PFSK-1 (cell line): ENCODE results near the gene TRIM32.

ENCODE experiments used
- POLR2AphosphoS5 ChIP-seq: IDR thresholded peaks from 2 replicates; pipeline ENCODE4 v1.6.1; 2012; ENCODE audit warnings: low read depth, mild to moderate bottlenecking, control low read depth, low read length, moderate library complexity
- TAF1 ChIP-seq: IDR thresholded peaks from 2 replicates; pipeline ENCODE4 v1.6.1; 2012; ENCODE audit warnings: low read length, control low read depth, borderline replicate concordance; ENCODE audit not compliant: insufficient read depth
- TF ChIP-seq, protein P1 (sequence below), 2 experiments: IDR thresholded peaks; 2 replicates each; pipeline versions ENCODE4 v1.6.1 to v1.8.0; 2011 to 2012; ENCODE audit warnings: low read depth in 2 of 2, low read length in 2 of 2, control low read depth in 1 of 2, inconsistent platforms in 1 of 2, mild to moderate bottlenecking in 1 of 2, moderate library complexity in 1 of 2; ENCODE audit not compliant: insufficient read depth in 1 of 2

DNA sequence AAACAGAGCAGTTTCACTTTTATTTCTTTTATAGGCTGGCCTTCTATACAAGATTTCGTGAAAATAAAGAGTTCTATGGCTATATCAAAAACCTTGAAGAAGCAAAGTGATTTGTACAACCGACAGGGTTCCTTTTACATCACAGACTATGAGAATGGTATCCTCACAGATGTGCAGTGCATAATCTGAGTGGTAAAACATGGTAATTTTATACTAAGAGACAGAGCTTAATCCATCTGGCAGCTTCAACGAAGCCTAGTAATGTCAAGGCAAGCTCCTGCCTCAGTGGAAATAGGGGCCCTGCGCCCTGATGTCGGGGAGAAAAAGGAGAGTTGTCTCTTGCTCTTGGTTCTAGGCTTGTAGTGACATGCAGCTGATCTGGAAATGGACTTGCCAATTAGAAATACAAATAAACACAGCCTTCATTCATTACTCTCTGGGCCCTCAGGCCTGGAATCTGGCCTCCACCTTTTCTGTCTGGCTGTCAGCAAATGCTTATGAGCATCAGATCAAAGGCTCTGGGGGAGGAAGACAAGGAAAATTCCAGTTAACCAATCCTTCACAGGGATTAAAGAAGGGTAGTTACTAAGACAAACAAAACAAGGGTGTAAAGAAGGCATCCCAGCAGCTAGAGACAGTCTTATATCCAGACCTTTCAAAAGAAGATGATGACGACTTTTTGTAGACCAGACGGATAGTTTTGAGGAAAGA is 33.6 kb upstream of the TRIM32 start:
- TF ChIP-seq, protein P1, sequence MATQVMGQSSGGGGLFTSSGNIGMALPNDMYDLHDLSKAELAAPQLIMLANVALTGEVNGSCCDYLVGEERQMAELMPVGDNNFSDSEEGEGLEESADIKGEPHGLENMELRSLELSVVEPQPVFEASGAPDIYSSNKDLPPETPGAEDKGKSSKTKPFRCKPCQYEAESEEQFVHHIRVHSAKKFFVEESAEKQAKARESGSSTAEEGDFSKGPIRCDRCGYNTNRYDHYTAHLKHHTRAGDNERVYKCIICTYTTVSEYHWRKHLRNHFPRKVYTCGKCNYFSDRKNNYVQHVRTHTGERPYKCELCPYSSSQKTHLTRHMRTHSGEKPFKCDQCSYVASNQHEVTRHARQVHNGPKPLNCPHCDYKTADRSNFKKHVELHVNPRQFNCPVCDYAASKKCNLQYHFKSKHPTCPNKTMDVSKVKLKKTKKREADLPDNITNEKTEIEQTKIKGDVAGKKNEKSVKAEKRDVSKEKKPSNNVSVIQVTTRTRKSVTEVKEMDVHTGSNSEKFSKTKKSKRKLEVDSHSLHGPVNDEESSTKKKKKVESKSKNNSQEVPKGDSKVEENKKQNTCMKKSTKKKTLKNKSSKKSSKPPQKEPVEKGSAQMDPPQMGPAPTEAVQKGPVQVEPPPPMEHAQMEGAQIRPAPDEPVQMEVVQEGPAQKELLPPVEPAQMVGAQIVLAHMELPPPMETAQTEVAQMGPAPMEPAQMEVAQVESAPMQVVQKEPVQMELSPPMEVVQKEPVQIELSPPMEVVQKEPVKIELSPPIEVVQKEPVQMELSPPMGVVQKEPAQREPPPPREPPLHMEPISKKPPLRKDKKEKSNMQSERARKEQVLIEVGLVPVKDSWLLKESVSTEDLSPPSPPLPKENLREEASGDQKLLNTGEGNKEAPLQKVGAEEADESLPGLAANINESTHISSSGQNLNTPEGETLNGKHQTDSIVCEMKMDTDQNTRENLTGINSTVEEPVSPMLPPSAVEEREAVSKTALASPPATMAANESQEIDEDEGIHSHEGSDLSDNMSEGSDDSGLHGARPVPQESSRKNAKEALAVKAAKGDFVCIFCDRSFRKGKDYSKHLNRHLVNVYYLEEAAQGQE (IDR thresholded peaks at IDR 0.05; ENCODE audit: insufficient read depth in 1 of 2, low read depth in 2 of 2, low read length in 2 of 2): no peak; a peak in 1 of 4 replicates
- TF ChIP-seq TAF1 (no peak), POLR2AphosphoS5 (peak; percentile 63)
